SK-N-SH treated with all-trans-retinoic acid at 6 μM for 48 hours (cell line): ENCODE data around the gene MOK.

Experiments used
- ARNTL ChIP-seq: fragments of 450-650 bp; formaldehyde crosslinking; IDR thresholded peaks from 2 replicates; pipeline ENCODE4 v1.5.0; 2020; ENCODE audit warnings: low read depth, mild to moderate bottlenecking, moderate library complexity, borderline replicate concordance
- CSDC2 ChIP-seq: fragments of 250-450 bp; sonication (Bioruptor Pico); IDR thresholded peaks from 2 replicates; pipeline ENCODE4 v1.5.0; 2020; ENCODE audit warnings: mild to moderate bottlenecking, moderate library complexity
- ISL1 ChIP-seq: fragments of 250-450 bp; sonication (Bioruptor Pico); IDR thresholded peaks from 2 replicates; pipeline ENCODE4 v2.1.2; 2022; ENCODE audit warnings: mild to moderate bottlenecking, moderate library complexity
- OSR1 ChIP-seq: fragments of 250-450 bp; sonication (Bioruptor Pico); IDR thresholded peaks from 2 replicates; pipeline ENCODE4 v1.8.0; 2022; ENCODE audit warnings: moderate library complexity, mild to moderate bottlenecking, inconsistent platforms
- PPARA ChIP-seq: fragments of 250-450 bp; sonication (Bioruptor Pico); IDR thresholded peaks from 2 replicates; pipeline ENCODE4 v1.5.0; 2020; ENCODE audit warnings: mild to moderate bottlenecking, borderline replicate concordance
- RARB ChIP-seq: fragments of 250-450 bp; sonication (Bioruptor Pico); IDR thresholded peaks from 2 replicates; pipeline ENCODE4 v1.8.0; 2021; ENCODE audit warnings: mild to moderate bottlenecking, moderate library complexity
- SNAI2 ChIP-seq: fragments of 250-450 bp; sonication (Bioruptor Pico); IDR thresholded peaks from 2 replicates; pipeline ENCODE4 v1.5.0; 2020; ENCODE audit warnings: mild to moderate bottlenecking, moderate library complexity
- ZC3H10 ChIP-seq: fragments of 250-450 bp; sonication (Bioruptor Pico); IDR thresholded peaks from 2 replicates; pipeline ENCODE4 v1.5.1; 2021; ENCODE audit warnings: mild to moderate bottlenecking, moderate library complexity
- ZFP30 ChIP-seq: fragments of 450-650 bp; formaldehyde crosslinking; IDR thresholded peaks from 2 replicates; pipeline ENCODE4 v1.5.0; 2022; ENCODE audit warnings: mild to moderate bottlenecking, moderate library complexity
- TF ChIP-seq, protein P1 (sequence below): fragments of 250-450 bp; sonication (Bioruptor Pico); IDR thresholded peaks from 2 replicates; pipeline ENCODE4 v1.5.1; 2020; ENCODE audit warnings: low read depth, mild to moderate bottlenecking, moderate library complexity
- TF ChIP-seq, protein P2 (sequence below): fragments of 250-450 bp; sonication (Bioruptor Pico); IDR thresholded peaks from 2 replicates; pipeline ENCODE4 v1.8.0; 2020; ENCODE audit warnings: mild to moderate bottlenecking, moderate library complexity, borderline replicate concordance
- TF ChIP-seq, protein P3 (sequence below): fragments of 250-450 bp; sonication (Bioruptor Pico); IDR thresholded peaks from 2 replicates; pipeline ENCODE4 v1.5.1; 2021; ENCODE audit warnings: mild to moderate bottlenecking, moderate library complexity
- TF ChIP-seq, protein P4 (sequence below): fragments of 250-450 bp; sonication (Bioruptor Pico); IDR thresholded peaks from 2 replicates; pipeline ENCODE4 v1.5.0; 2020; ENCODE audit warnings: mild to moderate bottlenecking, moderate library complexity

DNA sequence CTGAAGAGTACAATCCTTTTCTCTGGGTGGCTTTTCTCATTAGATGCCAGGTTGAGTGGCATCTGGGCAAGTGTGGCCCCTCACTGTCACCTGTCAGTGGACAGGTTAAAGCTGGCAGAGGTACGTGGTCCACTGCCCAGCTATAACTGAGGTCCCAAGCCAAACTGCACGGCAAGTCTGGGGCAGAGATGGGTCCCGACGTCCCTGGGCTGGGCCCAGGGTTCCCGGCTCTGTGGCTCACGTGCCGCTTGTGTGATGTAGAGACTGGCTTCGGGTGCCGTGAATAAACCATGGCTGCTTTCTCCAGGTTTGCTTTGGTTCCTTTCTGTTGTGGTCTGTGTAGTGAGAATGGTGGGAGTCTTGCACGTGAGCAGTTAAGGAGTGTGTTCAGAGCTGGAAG is 87.6 kb downstream of the MOK start:
- TF ChIP-seq ISL1 (CRISPR knock-in tag) (no peak), ZC3H10 (CRISPR knock-in tag) (no peak), ZFP30 (no peak), ARNTL (no peak), CSDC2 (no peak), RARB (CRISPR knock-in tag) (no peak), SNAI2 (CRISPR knock-in tag) (no peak), PPARA (CRISPR knock-in tag) (no peak), OSR1 (CRISPR knock-in tag) (no peak)
- TF ChIP-seq, protein P1, sequence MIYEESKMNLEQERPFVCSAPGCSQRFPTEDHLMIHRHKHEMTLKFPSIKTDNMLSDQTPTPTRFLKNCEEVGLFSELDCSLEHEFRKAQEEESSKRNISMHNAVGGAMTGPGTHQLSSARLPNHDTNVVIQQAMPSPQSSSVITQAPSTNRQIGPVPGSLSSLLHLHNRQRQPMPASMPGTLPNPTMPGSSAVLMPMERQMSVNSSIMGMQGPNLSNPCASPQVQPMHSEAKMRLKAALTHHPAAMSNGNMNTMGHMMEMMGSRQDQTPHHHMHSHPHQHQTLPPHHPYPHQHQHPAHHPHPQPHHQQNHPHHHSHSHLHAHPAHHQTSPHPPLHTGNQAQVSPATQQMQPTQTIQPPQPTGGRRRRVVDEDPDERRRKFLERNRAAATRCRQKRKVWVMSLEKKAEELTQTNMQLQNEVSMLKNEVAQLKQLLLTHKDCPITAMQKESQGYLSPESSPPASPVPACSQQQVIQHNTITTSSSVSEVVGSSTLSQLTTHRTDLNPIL (CRISPR knock-in tag) = no peak
- TF ChIP-seq, protein P2, sequence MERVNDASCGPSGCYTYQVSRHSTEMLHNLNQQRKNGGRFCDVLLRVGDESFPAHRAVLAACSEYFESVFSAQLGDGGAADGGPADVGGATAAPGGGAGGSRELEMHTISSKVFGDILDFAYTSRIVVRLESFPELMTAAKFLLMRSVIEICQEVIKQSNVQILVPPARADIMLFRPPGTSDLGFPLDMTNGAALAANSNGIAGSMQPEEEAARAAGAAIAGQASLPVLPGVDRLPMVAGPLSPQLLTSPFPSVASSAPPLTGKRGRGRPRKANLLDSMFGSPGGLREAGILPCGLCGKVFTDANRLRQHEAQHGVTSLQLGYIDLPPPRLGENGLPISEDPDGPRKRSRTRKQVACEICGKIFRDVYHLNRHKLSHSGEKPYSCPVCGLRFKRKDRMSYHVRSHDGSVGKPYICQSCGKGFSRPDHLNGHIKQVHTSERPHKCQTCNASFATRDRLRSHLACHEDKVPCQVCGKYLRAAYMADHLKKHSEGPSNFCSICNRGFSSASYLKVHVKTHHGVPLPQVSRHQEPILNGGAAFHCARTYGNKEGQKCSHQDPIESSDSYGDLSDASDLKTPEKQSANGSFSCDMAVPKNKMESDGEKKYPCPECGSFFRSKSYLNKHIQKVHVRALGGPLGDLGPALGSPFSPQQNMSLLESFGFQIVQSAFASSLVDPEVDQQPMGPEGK (CRISPR knock-in tag) = no peak
- TF ChIP-seq, protein P3, sequence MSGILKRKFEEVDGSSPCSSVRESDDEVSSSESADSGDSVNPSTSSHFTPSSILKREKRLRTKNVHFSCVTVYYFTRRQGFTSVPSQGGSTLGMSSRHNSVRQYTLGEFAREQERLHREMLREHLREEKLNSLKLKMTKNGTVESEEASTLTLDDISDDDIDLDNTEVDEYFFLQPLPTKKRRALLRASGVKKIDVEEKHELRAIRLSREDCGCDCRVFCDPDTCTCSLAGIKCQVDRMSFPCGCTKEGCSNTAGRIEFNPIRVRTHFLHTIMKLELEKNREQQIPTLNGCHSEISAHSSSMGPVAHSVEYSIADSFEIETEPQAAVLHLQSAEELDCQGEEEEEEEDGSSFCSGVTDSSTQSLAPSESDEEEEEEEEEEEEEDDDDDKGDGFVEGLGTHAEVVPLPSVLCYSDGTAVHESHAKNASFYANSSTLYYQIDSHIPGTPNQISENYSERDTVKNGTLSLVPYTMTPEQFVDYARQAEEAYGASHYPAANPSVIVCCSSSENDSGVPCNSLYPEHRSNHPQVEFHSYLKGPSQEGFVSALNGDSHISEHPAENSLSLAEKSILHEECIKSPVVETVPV (CRISPR knock-in tag) = no peak
- TF ChIP-seq, protein P4, sequence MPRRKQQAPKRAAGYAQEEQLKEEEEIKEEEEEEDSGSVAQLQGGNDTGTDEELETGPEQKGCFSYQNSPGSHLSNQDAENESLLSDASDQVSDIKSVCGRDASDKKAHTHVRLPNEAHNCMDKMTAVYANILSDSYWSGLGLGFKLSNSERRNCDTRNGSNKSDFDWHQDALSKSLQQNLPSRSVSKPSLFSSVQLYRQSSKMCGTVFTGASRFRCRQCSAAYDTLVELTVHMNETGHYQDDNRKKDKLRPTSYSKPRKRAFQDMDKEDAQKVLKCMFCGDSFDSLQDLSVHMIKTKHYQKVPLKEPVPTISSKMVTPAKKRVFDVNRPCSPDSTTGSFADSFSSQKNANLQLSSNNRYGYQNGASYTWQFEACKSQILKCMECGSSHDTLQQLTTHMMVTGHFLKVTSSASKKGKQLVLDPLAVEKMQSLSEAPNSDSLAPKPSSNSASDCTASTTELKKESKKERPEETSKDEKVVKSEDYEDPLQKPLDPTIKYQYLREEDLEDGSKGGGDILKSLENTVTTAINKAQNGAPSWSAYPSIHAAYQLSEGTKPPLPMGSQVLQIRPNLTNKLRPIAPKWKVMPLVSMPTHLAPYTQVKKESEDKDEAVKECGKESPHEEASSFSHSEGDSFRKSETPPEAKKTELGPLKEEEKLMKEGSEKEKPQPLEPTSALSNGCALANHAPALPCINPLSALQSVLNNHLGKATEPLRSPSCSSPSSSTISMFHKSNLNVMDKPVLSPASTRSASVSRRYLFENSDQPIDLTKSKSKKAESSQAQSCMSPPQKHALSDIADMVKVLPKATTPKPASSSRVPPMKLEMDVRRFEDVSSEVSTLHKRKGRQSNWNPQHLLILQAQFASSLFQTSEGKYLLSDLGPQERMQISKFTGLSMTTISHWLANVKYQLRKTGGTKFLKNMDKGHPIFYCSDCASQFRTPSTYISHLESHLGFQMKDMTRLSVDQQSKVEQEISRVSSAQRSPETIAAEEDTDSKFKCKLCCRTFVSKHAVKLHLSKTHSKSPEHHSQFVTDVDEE = no peak
